GM23338 (cell line): ENCODE data around the gene MKRN2OS. TPM values are rescaled to one million over a fixed set of nuclear protein-coding genes. Genes with fewer than 3 reads are reported as not detected.

Source experiments
- ATAC-seq: fragments of 200-7000 bp; cut with Tn5 transposase; 3 replicates; pipeline ENCODE4 v1.9.1; 2020
- DNase-seq: peaks from one replicate; pipeline ENCODE4 v3.0.0-alpha.2; 2015; ENCODE audit warnings: low spot score
- H2AFZ ChIP-seq: fragments of 200-600 bp; sonication (generic); 2 replicates; pipeline ENCODE4 v1.8.0; 2016; ENCODE audit warnings: antibody characterized with exemption, mild to moderate bottlenecking, moderate library complexity
- H3F3A ChIP-seq: fragments of 200-600 bp; sonication (generic); replicated peaks from 2 replicates; pipeline ENCODE4 v1.8.0; 2017; ENCODE audit warnings: antibody characterized with exemption, mixed run types, low read depth
- H3K27ac ChIP-seq: fragments of 200-600 bp; sonication (generic); 2 replicates; pipeline ENCODE4 v1.6.1; 2016; ENCODE audit warnings: low read depth
- H3K27me3 ChIP-seq: fragments of 200-600 bp; sonication (generic); 2 replicates; pipeline ENCODE4 v1.8.0; 2016; ENCODE audit warnings: mild to moderate bottlenecking, mixed run types, moderate library complexity; ENCODE audit not compliant: insufficient read depth
- H3K36me3 ChIP-seq: fragments of 200-600 bp; sonication (generic); 2 replicates; pipeline ENCODE4 v1.8.0; 2016; ENCODE audit warnings: mild to moderate bottlenecking; ENCODE audit not compliant: insufficient read depth
- H3K4me1 ChIP-seq: fragments of 200-600 bp; sonication (generic); 2 replicates; pipeline ENCODE4 v1.8.0; 2016; ENCODE audit warnings: mild to moderate bottlenecking, moderate library complexity; ENCODE audit not compliant: insufficient read depth
- H3K4me2 ChIP-seq: fragments of 200-600 bp; sonication (generic); 2 replicates; pipeline ENCODE4 v1.7.1; 2017; ENCODE audit warnings: mixed run types
- H3K4me3 ChIP-seq: fragments of 200-600 bp; sonication (generic); 2 replicates; pipeline ENCODE4 v1.6.1; 2016; ENCODE audit warnings: mixed run types
- H3K79me2 ChIP-seq: fragments of 200-600 bp; sonication (generic); replicated peaks from 2 replicates; pipeline ENCODE4 v1.8.0; 2017; ENCODE audit warnings: mild to moderate bottlenecking; ENCODE audit not compliant: insufficient read depth
- H3K9me2 ChIP-seq: fragments of 200-600 bp; sonication (generic); 2 replicates; pipeline ENCODE4 v1.8.0; 2017; ENCODE audit not compliant: insufficient read depth
- H4K20me1 ChIP-seq: fragments of 200-600 bp; sonication (generic); replicated peaks from 2 replicates; pipeline ENCODE4 v1.8.0; 2017; ENCODE audit warnings: mild to moderate bottlenecking; ENCODE audit not compliant: insufficient read depth
- H3K27ac Mint-ChIP-seq: 2 replicates; pipeline ENCODE4 v1.8.0; 2020; ENCODE audit warnings: inconsistent platforms, mild to moderate bottlenecking, moderate library complexity, mixed read lengths
- H3K27me3 Mint-ChIP-seq: 3 replicates; pipeline ENCODE4 v1.8.0; 2022; ENCODE audit warnings: low read depth, mild to moderate bottlenecking, moderate library complexity, mixed read lengths, inconsistent platforms; ENCODE audit not compliant: insufficient read depth, poor library complexity
- H3K36me3 Mint-ChIP-seq: 3 replicates; pipeline ENCODE4 v1.8.0; 2021; ENCODE audit warnings: low read depth, mild to moderate bottlenecking, inconsistent platforms, moderate library complexity, mixed read lengths
- H3K4me1 Mint-ChIP-seq: 3 replicates; pipeline ENCODE4 v1.8.0; 2020; ENCODE audit warnings: mild to moderate bottlenecking, inconsistent platforms, mixed read lengths
- H3K4me3 Mint-ChIP-seq: 3 replicates; pipeline ENCODE4 v1.8.0; 2021; ENCODE audit warnings: moderate library complexity, mild to moderate bottlenecking, inconsistent platforms, mixed read lengths
- H3K9me3 Mint-ChIP-seq: 3 replicates; pipeline ENCODE4 v1.8.0; 2020; ENCODE audit warnings: moderate library complexity, mild to moderate bottlenecking, inconsistent platforms, mixed read lengths
- CREB1 ChIP-seq: fragments of 250-450 bp; sonication (Bioruptor Pico); IDR thresholded peaks from 2 replicates; pipeline ENCODE4 v1.5.0; 2020; ENCODE audit warnings: low read depth, mild to moderate bottlenecking, moderate library complexity
- CTCF ChIP-seq, 2 experiments: fragments of 200-600 bp in 1 of 2; sonication (generic) in 1 of 2; conservative IDR thresholded peaks; 2 replicates each; pipeline versions ENCODE4 v1.5.1 to v1.6.1; 2016 to 2017; ENCODE audit warnings: antibody characterized with exemption in 2 of 2, low read depth in 2 of 2, mild to moderate bottlenecking in 2 of 2, moderate library complexity in 1 of 2
- EZH2 ChIP-seq: fragments of 200-600 bp; sonication (generic); IDR thresholded peaks from one replicate; pipeline ENCODE4 v1.8.0; 2017; ENCODE audit warnings: antibody characterized with exemption, mild to moderate bottlenecking, low read depth; ENCODE audit not compliant: unreplicated experiment
- EZH2phosphoT487 ChIP-seq: fragments of 200-600 bp; sonication (generic); IDR thresholded peaks from one replicate; pipeline ENCODE4 v1.8.1; 2018; ENCODE audit warnings: antibody characterized with exemption; ENCODE audit not compliant: unreplicated experiment
- JUNB ChIP-seq: IDR thresholded peaks from one replicate; pipeline ENCODE4 v1.6.1; 2016; ENCODE audit warnings: antibody characterized with exemption; ENCODE audit not compliant: unreplicated experiment
- NANOG ChIP-seq: IDR thresholded peaks from 2 replicates; pipeline ENCODE4 v1.6.1; 2016; ENCODE audit warnings: antibody characterized with exemption, borderline replicate concordance
- POLR2AphosphoS5 ChIP-seq: IDR thresholded peaks from 2 replicates; pipeline ENCODE4 v1.6.1; 2016; ENCODE audit warnings: antibody characterized with exemption, low read depth
- STAT1 ChIP-seq: IDR thresholded peaks from one replicate; pipeline ENCODE4 v1.6.1; 2016; ENCODE audit warnings: antibody characterized with exemption; ENCODE audit not compliant: unreplicated experiment
- ZNF114 ChIP-seq: fragments of 250-450 bp; sonication (Bioruptor Pico); IDR thresholded peaks from 2 replicates; pipeline ENCODE4 v1.5.0; 2020; ENCODE audit warnings: mild to moderate bottlenecking, moderate library complexity
- ZNF331 ChIP-seq: fragments of 250-450 bp; sonication (Bioruptor Pico); IDR thresholded peaks from 2 replicates; pipeline ENCODE4 v1.5.0; 2020; ENCODE audit warnings: low read depth, mild to moderate bottlenecking, moderate library complexity
- ZNF462 ChIP-seq: fragments of 250-450 bp; sonication (Bioruptor Pico); IDR thresholded peaks from 2 replicates; pipeline ENCODE4 v1.5.0; 2020; ENCODE audit warnings: mild to moderate bottlenecking, moderate library complexity
- polyA plus RNA-seq: library from polyadenylated mRNA; unstranded; fragments of >200 nt; fragmentation: Nextera tagmentation; extraction: Ambion mirVana; gene quantifications from 2 replicates; pipeline ENCODE4 v1.2.1, GENCODE V29; 2016
- total RNA-seq: library from RNA; depleted of rRNA; stranded (reverse); fragments of >200 nt; shearing (Covaris generic); gene quantifications from 2 replicates; pipeline ENCODE4 v1.2.3, GENCODE V29; 2014
- TF ChIP-seq, protein P1 (sequence below): IDR thresholded peaks from one replicate; pipeline ENCODE4 v1.6.1; 2018; ENCODE audit warnings: antibody characterized with exemption; ENCODE audit not compliant: unreplicated experiment
- TF ChIP-seq, protein P2 (sequence below): IDR thresholded peaks from 2 replicates; pipeline ENCODE4 v1.6.1; 2016; ENCODE audit warnings: antibody characterized with exemption

Gene MKRN2OS
- total and polyA plus RNA-seq, 2 experiments from 2014 or later = 0.55 TPM; not detected in 1

DNA sequence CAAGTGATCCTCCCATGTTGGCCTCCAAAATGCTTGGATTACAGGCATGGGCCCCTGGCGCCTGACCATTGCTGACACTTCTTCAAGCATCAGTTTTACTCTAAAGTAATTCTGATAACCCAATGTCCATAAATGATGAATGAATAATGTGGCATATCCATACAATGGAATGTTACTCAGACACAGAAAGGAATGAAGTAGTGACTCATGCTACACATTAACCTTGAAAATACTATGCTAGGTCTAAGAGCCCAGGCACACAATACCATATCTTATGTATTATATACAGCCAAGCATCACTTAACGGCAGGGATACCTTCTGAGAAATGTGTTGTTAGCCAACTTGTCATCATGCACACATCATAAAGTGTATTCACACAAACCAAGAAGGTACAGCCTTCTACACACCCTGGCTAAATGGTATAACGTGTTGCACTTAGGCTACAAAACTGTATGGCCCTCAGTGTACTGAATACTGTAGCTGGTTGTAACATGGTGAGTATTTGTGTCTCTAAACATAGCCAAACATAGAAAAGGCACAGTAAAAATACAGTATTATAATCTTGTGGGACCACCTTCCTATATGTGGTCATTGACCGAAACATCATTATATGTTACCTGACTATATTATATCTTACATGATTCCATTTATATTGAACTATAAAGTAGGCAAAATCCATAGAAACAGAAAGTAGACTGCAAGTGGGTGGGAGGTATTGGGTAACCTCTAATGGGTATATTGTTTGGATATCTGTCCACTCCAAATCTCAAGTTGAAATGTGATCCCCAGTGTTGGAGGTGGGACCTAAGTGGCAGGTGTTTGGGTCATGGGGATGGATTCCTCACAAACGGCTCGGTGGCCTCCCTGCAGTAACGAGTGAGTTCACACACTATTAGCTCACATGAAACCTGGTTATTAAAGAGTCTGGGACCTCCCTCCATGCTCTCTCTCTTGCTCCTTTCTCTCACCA, 43.0 kb upstream of the MKRN2OS start:
- Mint-ChIP-seq H3K36me3 (peaks cover 68% of the 10 kb centered on the region), H3K27me3 (peaks cover 15% of the 10 kb centered on the region), H3K9me3 (no peaks in the 10 kb centered on the region), H3K27ac (no peak overlapping the region), H3K4me3 (no peak overlapping the region), H3K4me1 (peaks cover 3% of the 10 kb centered on the region; the same call in 1 of the 3 replicates)
- Histone ChIP-seq H3K9me2 (no peaks in the 10 kb centered on the region), H3K36me3 (peaks cover 27% of the 10 kb centered on the region; the same call in 1 of the 2 replicates), H3K4me2 (no peak overlapping the region), H3F3A (peaks cover 6% of the 10 kb centered on the region; the same call in 1 of the 2 replicates), H3K27ac (no peak overlapping the region), H3K27me3 (no peaks in the 10 kb centered on the region), H3K4me1 (no peaks in the 10 kb centered on the region), H4K20me1 (peaks cover 15% of the 10 kb centered on the region), H2AFZ (no peak overlapping the region), H3K79me2 (no peaks in the 10 kb centered on the region), H3K4me3 (no peak overlapping the region)
- DNase-seq = no peak
- TF ChIP-seq EZH2 = no peak
- no peak for TF ChIP-seq ZNF462 (CRISPR knock-in tag)
- TF ChIP-seq, protein P1, sequence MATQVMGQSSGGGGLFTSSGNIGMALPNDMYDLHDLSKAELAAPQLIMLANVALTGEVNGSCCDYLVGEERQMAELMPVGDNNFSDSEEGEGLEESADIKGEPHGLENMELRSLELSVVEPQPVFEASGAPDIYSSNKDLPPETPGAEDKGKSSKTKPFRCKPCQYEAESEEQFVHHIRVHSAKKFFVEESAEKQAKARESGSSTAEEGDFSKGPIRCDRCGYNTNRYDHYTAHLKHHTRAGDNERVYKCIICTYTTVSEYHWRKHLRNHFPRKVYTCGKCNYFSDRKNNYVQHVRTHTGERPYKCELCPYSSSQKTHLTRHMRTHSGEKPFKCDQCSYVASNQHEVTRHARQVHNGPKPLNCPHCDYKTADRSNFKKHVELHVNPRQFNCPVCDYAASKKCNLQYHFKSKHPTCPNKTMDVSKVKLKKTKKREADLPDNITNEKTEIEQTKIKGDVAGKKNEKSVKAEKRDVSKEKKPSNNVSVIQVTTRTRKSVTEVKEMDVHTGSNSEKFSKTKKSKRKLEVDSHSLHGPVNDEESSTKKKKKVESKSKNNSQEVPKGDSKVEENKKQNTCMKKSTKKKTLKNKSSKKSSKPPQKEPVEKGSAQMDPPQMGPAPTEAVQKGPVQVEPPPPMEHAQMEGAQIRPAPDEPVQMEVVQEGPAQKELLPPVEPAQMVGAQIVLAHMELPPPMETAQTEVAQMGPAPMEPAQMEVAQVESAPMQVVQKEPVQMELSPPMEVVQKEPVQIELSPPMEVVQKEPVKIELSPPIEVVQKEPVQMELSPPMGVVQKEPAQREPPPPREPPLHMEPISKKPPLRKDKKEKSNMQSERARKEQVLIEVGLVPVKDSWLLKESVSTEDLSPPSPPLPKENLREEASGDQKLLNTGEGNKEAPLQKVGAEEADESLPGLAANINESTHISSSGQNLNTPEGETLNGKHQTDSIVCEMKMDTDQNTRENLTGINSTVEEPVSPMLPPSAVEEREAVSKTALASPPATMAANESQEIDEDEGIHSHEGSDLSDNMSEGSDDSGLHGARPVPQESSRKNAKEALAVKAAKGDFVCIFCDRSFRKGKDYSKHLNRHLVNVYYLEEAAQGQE = no peak
- TF ChIP-seq CTCF (conservative IDR thresholded peaks at IDR 0.05; ENCODE audit: low read depth in 2 of 2) = no peak
- TF ChIP-seq STAT1 = no peak
- TF ChIP-seq CREB1 (CRISPR knock-in tag) = no peak
- TF ChIP-seq JUNB = no peak
- no peak for TF ChIP-seq ZNF331
- TF ChIP-seq, protein P2, sequence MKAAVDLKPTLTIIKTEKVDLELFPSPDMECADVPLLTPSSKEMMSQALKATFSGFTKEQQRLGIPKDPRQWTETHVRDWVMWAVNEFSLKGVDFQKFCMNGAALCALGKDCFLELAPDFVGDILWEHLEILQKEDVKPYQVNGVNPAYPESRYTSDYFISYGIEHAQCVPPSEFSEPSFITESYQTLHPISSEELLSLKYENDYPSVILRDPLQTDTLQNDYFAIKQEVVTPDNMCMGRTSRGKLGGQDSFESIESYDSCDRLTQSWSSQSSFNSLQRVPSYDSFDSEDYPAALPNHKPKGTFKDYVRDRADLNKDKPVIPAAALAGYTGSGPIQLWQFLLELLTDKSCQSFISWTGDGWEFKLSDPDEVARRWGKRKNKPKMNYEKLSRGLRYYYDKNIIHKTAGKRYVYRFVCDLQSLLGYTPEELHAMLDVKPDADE = no peak
- TF ChIP-seq EZH2phosphoT487 = no peak
- no peak for TF ChIP-seq POLR2AphosphoS5
- no peak for TF ChIP-seq ZNF114 (CRISPR knock-in tag)
- TF ChIP-seq NANOG = no peak
- no peak for ATAC-seq
